Astrocyte of the cerebellum (primary cell): Measurements from ENCODE around the gene PLCE1.

ENCODE experiments used
- DNase-seq: peaks from one replicate; pipeline ENCODE4 v3.0.0-alpha.2; 2011; ENCODE audit warnings: low read depth
- H3K4me3 ChIP-seq: 2 replicates; pipeline ENCODE4 v1.5.1; 2011; ENCODE audit warnings: mild to moderate bottlenecking, low read depth, low read length, moderate library complexity
- in situ Hi-C: cut with HindIII; loops from 2 replicates; pipeline ENCODE4 v1.10.0; 2017; ENCODE audit warnings: low sequenced_read_pairs
- TF ChIP-seq, protein P1 (sequence below): IDR thresholded peaks from 2 replicates; pipeline ENCODE4 v1.5.1; 2012; ENCODE audit warnings: low read length, low read depth, moderate library complexity, mild to moderate bottlenecking; ENCODE audit errors: missing control alignments

PLCE1 gene

DNA sequence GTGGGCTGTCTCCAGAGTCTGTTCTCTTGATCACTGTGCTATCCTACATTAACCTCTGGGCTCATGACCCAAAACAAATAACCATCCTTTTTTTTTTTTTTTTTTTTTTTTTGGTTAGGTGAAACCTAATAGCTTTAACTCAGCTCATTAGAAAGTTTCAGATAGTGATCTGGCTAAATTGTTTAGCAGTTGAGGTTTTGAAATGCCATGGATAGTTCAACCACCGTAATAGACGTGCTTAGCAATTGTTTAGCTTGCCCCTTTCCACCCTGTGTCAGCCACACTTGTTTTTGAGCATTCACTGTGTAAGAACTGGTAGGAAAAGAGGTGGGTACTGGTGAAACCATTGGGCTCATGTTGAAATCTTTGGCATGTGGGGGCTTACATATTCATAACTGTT is 3.8 kb downstream of the PLCE1 start:
- in situ Hi-C loops: no loop called here
- no peak for DNase-seq
- no peak overlapping the region for H3K4me3 ChIP-seq
- TF ChIP-seq, protein P1, sequence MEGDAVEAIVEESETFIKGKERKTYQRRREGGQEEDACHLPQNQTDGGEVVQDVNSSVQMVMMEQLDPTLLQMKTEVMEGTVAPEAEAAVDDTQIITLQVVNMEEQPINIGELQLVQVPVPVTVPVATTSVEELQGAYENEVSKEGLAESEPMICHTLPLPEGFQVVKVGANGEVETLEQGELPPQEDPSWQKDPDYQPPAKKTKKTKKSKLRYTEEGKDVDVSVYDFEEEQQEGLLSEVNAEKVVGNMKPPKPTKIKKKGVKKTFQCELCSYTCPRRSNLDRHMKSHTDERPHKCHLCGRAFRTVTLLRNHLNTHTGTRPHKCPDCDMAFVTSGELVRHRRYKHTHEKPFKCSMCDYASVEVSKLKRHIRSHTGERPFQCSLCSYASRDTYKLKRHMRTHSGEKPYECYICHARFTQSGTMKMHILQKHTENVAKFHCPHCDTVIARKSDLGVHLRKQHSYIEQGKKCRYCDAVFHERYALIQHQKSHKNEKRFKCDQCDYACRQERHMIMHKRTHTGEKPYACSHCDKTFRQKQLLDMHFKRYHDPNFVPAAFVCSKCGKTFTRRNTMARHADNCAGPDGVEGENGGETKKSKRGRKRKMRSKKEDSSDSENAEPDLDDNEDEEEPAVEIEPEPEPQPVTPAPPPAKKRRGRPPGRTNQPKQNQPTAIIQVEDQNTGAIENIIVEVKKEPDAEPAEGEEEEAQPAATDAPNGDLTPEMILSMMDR: no peak

DNA sequence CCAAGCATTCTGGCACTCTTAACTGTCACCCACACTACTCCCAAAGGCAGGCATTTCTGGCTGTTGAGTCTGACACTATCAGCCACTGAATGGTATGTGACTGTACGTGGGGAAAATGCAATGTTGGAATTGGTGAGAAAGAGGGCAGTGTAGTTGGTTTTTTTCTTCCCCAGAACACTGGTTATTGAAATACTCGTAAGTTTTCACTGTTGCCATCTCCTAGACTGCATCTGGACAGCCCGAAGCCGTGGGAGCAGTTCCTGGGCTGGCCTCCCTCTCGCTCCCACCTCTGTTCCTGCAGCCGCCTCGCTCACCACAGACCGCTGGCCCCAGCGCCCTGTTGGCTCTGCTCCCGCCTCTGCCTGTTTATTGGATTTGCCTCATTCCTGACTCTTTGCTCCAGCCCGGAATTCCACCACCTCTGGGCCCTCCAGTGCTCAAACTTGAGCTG is 5.7 kb downstream of the PLCE1 start:
- H3K4me3 ChIP-seq: no peak overlapping the region
- TF ChIP-seq, protein P1: peak; percentile 18
- peak; percentile 84 for DNase-seq
- in situ Hi-C loops: no loop called here

DNA sequence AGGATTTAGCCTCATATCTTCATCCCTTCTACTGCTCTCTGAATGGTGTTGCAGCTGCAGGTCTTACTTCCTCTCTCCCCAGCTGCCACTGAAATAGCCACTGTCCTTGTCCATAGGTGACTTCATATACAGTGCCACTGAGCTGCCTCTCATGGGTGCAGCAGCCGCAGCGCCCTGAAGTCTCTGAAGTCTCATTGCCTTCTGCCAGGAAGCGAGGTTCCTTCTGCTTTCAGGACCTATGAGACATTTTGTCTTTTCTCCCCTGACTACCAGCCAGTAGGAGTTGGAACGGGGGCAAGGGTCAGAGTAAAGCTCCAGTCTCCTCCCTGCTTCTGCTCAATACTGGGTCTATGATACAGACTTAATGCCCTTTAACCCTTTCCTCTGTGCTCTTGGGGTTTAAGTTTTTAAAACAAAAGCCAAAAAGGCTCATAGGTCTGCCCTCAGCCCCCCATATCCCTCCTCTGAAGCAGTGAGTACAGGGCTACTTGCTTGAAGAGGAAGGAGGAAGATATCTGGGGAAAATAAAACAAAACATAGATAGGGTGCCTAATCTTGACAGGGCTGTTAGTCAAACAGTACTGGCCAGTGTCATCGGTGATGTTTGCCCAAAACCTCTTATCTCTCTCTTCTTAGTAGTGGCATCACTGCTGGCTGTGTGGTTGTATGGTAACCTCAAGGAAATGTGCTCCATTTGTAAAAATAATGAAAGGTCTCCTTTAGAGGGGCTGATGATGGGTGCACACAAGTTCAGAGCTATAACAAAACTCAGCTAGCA is 7.1 kb downstream of the PLCE1 start:
- DNase-seq: no peak
- TF ChIP-seq, protein P1: no peak
- H3K4me3 ChIP-seq: no peak overlapping the region
- in situ Hi-C loops: no loop called here

- TF ChIP-seq, protein P1: no peak
- in situ Hi-C loops: no loop called here
- H3K4me3 ChIP-seq: no peak overlapping the region
- no peak for DNase-seq
Measured at GRCh38 chr10:94001416-94001810, 7.7 kb downstream of the PLCE1 start.

- no peak for DNase-seq
- TF ChIP-seq, protein P1: no peak
- H3K4me3 ChIP-seq: no peak overlapping the region
- in situ Hi-C loops: no loop called here
Measured at GRCh38 chr10:94002156-94002555, 8.4 kb downstream of the PLCE1 start.

DNA sequence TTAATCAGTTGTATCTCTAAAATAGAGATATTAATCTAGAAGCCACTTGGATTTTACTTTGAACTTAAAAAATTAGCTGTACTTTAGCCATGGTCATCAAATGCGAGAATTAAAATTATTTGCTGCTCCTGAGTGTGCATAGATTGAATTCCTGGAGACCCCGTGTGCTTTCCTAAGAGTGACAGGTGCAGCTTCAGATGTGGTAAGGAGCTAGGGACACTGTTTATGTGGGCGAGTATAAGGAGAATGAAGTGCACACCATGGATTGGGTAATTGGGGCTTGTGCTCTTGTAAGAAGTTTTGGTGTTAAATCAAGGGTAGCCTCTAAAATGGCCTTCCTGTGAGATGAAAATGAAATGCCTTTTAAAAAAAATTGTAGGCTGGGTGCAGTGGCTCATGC is 9.8 kb downstream of the PLCE1 start:
- TF ChIP-seq, protein P1: no peak
- in situ Hi-C loops: no loop called here
- no peak overlapping the region for H3K4me3 ChIP-seq
- no peak for DNase-seq
